Activated T-helper 1 cell treated with Interleukin-2 at 50 U/mL for 16 hours (primary cell): Measurements from ENCODE around the gene CIPC.

Experiments
- DNase-seq: peaks from one replicate; pipeline ENCODE4 v3.0.0-alpha.2; 2020; ENCODE audit warnings: low read depth

The CIPC gene

DNA sequence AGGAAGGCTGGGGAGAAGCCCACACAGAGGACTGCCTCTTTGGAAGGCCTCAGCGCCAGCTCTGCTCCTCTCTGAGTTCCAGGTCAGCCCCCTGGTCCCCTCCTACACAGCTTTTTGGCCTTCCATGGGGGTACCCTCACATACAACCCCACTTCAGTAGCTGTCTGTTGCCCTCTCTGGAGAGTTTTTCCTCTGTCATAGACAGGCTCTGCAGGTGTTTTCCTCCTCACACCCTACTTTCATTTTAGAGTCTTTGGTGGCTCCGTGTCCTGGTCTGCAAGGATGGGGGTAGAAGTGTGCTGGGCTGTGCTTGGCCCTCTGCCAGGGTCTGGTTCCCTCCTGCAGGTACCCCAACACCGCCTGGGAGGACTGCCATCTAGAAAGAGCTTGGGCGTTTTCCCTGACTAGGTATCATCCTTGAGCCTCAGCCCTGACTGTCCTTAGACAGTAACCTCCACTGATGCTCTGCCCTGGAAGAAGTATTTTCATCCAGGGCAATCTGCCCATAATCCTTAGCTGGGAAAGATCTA, 28.5 kb downstream of the CIPC start:
- DNase-seq = no peak

DNA sequence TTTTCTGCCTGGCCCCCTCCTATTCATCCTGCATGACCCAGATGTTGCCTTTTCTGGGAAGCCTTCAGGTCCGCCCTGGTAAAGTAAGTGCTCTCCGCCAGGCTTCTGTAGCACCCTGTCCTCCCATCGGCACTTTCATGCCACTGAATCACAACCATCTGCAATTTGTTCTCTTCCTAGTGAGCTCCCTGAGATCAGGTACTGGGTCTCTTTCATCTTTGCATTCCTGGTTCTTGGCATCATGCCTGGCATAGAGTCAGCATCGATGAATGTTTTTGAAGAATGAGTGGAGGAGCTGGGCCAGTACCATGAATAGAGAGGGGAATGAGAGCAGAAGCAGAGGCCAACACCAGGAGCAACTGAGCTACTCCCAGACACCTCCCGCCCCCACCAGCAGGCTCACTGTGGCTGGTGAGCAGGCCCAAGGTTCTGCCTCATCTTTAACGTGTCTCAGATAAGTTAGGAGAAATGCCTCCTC, 30.4 kb downstream of the CIPC start:
- no peak for DNase-seq

DNA sequence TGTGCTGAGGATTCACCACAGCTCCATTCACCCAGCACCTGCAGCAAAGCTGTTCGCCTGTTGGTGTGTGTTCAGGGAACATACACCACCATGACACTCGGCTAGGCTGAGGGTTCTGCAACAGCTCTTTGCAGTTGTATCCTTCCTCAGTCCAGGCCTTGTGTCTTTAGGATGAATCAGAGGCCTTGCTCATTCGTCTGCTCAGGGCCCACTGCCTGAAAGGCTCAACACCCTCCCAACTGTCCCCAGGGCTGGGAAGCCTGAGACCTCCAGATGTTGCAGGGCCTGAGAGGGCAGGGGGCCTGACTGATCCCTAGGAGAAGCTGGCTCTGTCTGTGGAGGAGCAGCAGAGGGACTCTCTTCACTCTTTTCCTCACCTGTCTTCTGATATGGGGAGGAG, 32.3 kb downstream of the CIPC start:
- no peak for DNase-seq

DNA sequence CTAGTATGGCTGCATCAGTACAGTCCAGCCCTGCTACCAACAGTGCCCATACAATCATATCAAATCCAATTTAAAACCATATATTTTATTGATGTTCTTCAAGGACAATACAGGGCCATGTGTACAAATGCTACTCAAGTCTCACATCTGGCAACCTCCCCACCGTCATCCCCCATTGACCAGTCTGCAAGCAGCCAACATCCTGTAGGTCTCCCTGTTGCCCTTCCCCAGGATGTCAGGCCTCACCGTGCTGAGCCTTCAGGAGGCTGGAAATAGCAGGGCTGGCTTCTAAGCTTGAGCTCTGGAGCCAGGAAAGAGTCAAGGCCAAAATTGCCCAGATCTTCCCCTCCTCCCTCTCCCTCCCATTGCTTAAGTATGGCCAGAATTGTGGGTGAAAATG, 33.1 kb downstream of the CIPC start:
- no peak for DNase-seq

DNA sequence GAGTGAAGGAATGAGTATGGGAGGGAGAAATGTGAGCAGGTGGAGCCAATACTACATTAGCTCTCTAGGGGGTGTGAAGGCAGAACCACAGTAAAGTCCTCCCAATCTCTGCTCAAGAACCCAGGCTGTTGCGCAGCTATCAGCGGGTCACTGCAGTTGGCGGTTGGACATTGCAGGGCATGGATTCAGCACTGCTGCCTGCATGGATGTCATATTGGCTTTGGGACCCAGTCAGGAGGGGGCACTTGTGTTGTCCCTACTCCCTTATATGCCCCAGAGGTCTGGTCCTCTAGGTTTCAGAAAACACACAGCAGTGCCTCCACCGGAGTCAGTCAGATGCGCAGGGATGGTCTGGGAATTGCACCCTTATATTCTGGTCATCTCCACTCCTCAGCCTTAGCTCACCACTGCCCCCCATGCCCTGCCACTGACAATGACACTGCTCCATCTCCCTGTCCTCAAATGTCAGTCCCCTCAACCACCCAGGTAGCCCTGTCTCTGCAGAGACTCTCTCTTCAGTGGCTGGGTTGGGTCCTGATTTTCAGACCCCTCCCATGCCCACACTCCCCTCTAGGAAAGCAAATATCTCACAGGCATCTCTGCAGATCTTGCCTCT, 33.9 kb downstream of the CIPC start:
- DNase-seq = no peak

DNA sequence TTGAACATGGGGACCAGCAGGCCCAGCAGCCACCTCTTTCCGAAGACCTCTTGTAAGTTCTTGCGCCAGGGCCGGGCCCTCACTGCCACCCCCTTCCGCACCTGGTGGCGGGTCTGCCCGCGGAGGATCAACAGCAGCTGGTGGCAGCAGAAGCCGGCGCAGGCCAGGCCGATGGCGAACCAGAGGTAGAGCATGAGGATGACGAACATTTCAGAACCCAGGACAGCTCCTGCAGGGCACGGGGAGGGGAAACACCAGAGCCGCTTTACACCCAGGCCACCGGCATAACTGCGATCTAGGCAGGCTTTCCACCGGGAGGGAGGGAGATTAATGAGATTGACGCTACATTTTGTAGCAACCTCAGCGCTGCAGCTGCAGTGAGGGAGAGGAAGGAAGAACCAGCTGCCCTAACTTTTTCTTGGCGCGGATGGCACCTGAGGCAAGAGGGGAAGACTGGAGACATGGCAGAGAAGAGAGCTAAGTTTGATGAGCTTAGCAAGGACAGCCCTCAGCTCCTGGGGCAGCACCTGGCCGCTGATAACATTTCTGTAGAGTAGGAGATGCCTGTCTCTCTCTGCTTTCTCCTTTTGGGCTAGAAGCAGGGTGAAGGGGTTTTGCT, 35.8 kb downstream of the CIPC start:
- no peak for DNase-seq

DNA sequence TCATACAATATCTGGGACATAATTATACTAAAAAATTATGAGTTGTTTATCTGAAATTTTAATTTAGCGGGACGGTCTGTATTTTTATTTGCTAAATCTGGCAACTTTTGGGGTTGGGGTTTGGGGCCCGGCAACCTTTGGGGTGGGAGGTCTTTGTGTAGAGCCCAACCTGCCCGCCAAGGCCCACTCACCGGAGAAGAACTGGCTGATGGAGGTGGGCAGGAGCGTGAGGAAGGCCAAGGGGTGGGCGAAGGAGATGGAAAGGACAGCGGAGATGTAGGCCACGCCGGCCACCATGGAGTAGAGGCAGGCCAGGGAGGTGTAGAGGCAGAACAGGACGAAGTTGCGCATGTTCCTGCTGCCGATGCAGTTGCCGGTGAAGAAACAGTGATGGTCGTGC, 41.0 kb downstream of the CIPC start:
- no peak for DNase-seq

DNA sequence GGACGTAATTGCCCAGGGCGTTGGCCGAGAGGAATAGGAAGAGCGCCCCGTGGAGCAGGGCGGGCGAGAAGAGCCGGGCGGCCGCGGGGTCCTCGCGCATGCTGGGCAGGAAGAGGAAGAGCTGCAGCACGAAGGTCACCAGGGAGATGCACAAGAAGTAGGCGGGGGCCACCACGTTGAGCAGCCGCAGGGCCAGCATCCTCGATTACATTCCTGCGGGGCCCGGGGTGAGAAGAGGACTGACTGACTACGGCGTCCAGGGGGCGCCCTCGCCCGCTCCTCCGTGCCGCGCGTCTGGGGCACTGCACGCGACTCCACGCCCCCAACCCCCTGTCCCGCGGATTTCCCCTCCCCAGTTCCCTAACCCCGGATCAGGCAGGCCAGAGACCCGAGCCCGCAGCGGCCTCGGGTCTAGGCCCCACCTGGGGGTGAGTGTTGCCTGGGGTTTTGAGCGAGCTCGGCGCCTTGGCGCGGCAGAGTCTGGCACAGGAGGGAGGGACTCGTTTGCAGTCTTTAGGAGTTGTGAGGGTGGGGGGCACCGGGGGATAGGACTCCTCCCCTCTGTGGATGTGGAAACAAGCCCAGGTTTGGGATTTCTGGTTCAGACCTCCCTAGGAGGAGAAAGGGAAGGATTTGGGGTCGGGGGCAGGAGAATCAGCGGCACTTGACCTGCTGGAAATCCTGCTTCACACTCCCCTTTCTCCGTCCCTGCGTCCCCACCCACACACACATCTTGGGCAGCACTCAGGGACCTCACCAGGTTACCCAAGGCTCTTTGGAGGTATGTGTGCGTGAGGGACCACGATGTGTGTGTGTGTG, 41.7 kb downstream of the CIPC start:
- no peak for DNase-seq

DNA sequence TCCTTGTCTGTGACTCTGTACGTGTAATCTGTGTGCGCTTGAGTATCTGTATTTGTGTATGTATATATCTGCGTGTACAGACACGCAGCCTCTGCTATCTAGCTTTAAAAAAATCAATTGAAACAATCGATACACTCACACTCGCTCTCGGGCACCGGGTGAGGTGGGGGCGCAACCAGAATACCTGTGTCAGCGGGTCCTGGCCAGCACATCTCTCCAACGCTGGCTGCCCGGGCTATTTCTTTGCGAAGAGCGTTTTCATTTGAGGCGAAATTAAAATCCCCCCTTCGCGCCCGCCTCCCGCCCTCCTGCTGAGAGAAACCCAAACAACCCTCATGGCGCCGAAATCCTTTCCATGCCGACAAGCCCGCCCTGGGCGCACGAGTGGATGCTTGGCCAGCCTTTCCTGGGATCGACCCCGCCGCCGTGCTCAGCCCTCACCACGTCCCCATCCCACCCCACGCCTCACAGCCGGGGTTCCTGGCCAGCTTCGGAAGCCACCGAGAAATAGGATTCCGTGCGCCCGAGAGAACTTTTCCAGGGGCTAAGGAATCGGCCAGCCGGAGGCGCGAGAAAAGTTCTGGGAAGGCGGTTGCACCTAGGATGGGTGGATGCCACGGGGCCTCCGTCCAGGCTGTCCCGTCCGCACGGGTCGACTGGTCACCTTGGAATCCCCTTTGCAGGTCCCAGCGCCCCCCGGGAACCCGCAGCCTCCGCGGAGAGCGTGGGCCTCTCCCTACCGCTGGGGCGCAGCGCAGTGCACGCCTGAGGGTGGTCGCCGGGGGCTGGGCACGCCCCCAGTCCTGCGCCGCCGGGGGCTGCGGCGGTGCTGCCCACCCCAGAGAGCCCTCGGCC, 42.5 kb downstream of the CIPC start:
- DNase-seq = no peak

DNA sequence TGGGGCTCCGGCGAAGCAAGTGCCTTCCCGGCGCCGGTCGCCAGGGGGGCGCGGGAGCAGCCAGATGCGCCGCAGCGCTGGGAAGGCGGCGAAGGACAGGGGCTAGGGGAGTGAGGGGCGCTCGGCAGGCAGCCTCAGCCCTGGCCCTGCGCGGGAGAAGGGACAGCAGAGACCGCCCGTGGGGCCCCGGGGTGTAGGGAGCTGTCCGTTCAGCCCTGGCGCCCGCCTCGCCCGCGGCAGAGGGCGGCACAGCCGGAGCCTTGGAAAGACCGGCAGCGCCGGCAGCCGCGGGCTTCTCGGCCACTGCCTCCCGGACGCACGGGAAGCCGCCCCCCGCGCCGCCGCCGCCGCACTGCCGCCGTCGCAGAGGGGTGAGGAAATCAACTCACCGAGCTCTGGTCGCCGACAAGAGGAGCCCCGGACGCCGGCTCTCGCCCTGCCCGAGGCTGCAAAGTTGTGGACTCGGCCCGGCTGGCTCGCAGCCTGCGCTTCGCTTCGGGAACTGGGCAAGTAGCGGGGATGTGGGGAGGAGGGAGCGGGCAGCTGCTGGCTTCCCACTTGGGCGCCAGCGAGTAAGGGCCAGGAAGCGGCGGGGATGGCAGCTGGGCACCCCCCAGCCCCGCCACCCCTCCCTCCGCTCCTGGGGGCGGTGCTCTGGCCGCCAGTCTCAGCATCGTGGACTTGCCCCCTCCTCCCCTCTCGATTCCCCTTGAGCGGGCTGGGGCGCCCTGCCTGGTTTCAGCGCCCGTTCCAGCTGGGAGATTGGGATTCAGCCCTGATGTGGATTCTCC, 43.4 kb downstream of the CIPC start, which contains the start of gene ZDHHC22:
Gene ZDHHC22, minus strand, starts transcription at position 578 of the 791 bp plus-strand sequence. CDS start 2,053 bp downstream, outside the sequence.
- DNase-seq = no peak

DNA sequence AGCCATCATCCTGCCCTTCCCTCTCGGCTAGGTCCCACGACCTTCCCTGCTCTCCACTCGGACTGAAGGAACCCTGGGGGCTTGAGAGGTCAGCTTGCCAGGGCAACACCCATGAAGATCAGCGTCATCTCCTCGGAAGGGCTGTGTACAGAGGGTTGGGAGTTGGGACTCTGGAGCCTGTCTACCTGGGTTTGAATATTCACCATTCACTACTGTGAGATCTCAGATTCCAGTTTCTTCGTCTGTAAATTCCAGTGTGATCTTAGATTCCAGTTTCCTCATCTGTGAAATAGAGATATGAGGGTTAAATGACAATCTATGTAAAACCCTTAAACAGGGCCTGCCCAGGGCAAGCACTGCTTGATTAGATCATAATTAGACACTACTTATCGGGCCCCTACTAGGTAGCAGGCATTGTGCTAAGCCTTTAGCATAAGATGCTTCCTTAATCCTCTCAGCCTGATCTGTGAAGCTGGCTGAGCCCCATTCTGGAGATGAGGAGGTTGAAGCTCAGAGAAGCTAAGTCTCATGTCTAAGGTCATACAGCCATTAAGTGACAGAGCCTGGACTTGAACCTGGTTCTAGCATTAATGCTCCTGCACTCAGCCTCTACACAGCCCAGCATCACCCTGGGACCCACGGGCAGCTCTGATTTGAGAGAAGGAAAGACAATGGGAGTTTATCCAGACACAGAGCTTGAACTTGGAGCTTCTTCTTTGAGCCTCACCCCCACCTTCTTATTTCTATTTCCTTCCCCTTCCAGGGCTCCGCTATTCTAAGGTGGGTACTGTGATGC, 44.1 kb downstream of the CIPC start:
- DNase-seq = no peak

DNA sequence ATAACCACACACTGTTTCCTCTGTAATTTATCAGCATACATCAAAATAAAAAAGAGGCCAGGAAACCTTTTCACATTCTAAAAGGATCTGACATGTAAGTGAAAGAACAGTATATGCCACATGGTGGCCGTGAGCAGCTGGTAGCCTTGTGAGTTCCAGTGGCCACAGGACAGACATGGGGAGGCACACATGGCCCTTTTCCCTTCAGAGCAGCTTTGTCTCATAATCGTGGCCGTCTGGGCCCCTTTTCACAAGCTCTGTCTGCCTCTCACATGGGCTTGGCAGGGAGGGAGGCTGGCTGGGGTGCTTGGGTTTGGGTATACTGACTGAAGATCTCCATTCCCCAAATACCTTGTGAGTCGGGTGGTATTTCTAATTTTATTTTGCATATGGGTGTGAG, 45.0 kb downstream of the CIPC start:
- no peak for DNase-seq

DNA sequence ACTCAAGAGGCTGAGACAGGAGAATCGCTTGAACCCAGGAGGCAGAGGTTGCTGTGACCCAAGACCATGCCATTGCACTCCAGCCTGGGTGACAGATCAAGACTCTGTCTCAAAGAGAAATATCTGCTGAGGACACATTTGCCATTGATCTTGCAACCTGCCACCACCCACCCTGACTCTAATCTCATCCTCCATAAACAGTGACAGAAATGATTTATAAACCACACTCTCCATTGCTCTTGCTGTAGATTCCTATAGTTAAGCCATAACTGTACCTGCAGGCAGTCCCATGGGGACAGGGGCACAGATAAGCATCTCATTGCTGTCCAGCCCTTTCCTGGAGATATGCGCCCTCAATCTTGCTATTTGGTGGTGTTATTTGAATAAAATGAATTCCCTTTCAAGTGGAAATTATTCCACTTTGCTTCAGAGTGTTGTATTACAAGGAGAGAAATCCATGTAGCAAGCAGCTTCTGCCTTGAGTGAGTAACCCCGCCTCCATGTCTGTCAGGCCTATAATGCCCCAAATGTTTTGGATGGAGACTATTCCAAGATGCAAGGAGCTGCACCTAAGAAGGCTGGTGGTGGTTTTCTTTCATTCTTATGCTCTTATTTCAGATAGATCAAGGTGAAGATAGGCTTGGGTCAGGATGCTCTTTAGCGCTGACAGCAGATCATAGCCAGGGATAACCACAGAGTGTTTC, 46.5 kb downstream of the CIPC start:
- DNase-seq = no peak

DNA sequence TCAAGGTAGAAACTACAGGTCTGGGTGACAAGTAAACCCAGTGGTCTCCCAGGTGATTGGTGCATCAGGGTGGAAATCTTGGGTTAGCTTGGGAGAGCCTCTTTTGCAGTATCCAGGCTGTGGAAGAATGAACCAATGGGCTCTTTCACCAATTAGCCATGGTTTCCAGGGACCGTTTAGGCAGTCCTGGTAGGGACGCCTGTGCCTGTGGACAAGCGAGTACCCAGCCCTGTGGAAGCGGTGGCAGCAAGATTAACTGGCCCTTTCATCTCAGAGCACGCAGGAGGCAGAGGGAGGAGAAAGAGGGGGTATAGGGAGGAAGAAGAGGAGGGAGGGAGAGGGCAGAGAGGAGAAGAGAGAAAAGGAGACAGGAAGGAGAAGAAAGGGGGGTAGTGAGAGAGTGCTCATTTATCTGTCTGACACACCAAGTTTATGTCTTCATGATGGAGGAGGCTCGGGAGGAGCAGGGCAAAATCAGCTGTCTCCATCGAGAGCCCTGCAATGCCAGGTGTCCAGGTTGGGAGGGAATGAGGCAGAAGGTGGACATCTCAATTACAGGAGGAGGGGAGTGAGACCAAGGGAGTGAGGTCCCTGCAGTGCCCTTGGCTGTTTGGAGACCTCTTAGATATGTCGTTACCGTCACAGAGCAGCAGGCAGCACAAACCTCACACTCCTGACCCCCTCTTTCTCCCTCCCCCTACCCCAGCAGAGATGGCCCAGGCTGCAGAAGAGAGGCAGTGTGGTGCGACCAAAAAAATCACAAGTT, 48.1 kb downstream of the CIPC start:
- no peak for DNase-seq

DNA sequence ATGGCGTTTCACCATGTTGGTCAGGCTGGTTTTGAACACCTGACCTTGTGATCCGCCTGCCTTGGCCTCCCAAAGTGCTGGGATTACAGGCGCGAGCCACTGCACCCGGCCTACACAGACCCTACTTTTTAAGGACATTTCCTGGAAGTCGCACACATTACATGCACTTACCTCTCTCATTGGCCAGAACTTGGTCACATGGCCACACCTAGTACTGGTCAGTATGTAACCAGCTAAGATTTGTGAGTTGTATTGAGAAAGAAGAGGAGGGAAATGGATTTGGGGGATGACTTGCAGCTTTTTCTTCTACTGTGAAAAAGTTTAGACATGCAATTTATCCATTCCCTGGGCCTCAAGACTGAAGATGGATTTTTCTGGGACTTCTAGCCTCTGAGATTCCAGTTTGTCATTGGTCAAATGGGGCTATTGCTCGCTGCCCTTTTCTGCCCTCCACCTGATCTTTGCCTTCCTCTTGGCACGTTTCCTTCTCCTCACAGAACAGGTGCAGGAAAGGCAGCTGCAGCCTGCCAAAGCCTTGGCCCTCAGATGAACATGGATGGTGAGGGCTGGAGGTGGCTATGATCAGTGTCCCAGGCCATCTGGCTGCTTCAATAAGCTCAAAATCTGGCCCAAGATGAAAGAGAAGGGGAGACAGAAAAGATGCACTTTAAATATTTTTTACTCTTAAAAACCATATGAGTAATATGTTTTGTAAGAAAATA, 50.6 kb downstream of the CIPC start:
- no peak for DNase-seq

DNA sequence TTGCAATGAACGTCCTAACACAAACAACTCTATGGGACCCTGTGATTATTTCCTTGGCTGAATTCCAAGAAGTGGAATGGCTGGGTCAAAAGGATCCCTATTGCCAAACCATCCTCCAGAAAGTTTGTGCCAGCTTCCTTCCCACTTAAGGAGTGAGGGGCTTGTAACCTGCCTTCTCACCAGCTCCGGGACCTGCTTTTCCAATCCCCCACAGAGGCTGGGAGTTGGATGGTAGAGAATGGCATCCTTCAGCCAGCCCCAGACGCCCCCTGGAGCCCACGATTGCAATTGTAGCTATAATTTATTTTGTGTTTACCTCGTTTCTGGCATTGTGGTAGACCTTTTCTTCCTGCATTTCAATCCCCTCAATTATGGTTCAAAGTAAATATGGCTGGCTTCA, 53.2 kb downstream of the CIPC start:
- no peak for DNase-seq

DNA sequence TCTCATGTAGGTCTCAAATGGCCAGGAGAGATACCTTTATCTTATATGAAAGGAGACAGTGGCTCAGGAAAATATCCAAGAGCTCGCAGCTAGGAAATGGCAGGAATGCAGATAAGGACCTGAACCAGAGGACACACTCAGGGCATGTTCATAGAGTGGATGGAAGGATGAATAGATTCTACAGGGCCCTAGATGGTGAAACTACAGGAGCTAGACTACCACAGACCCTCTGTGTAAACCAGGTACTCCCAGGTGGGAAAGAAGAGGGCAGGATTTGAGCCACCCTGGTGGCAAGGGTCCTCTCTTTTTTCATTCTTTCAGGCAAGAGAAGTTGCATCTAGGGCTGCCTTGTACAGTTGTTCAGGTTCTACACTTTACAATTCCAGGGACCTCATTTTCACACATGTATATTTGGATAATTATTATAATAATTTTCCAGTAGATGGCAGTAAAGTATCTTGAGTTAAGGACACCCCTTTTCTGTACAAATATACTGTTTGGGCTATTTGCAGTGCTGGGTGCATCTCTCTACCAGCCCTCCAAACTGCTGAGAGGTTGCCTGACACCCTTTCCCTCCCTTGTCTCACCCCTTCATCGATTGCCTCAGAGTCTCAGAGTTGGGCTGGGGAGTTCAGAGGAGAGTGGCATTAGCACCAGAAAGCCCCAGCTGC, 54.0 kb downstream of the CIPC start:
- no peak for DNase-seq

DNA sequence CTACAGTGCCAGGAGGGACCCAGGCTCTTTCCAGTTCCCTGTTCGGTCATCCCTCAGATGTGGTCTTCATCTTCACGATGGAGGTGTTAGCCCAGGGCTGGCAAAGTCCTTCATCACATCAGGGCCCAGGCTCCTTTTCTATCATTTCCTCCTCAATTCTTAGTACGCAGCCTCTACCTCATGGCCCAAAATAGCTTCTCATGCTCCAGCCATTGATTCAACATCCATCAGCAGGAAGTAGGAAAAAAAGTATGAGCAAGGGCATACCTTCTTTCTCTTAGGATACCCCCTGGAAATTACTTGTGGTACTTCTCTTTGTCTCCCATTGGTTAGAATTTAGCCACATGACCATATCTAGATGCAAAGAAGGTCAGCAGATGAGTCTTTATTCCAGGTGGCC, 55.7 kb downstream of the CIPC start:
- DNase-seq = no peak
